Ovary (tissue), 3 donors: ENCODE data around the gene COL28A1.

Experiments
- CTCF ChIP-seq, 3 donors: fragments of 450-650 bp in 2 of 3; fragments of 200-600 bp in 1 of 3; IDR thresholded peaks; one replicate each; pipeline versions ENCODE4 v1.5.1 to v1.8.0; 2016 to 2022; ENCODE audit warnings: antibody characterized with exemption in 3 of 3, mild to moderate bottlenecking in 1 of 3
- POLR2A ChIP-seq: fragments of 450-650 bp; IDR thresholded peaks from one replicate; pipeline ENCODE4 v1.6.1; 2017; ENCODE audit warnings: antibody characterized with exemption, mild to moderate bottlenecking, moderate library complexity
- donor health status: DM: no; HTN: no; CAD: no.

GRCh38 chr7:7563269-7563668 is 27.6 kb upstream of the COL28A1 start:
- TF ChIP-seq CTCF (IDR thresholded peaks at IDR 0.05) (no peak), POLR2A (no peak)
